NCI-H748 treated with DMSO at 0.1 percent for 48 hours (cell line): ENCODE results near the gene CNGA3.
A peak's percentile ranks its signal among the peaks of the same experiment; 100 is the strongest.

Source experiments
- DNase-seq: peaks from one replicate; lab custom pipeline; 2025; lab: John Stamatoyannopoulos, UW

Gene CNGA3

GRCh38 chr2:98377544-98377943, 31.3 kb downstream of the CNGA3 start:
- no peak for DNase-seq

GRCh38 chr2:98378196-98378595, 31.9 kb downstream of the CNGA3 start:
- no peak for DNase-seq

- no peak for DNase-seq
These were observed 32.6 kb downstream of the CNGA3 start for GRCh38 chr2:98378901-98379300.

GRCh38 chr2:98379311-98380202, 33.3 kb downstream of the CNGA3 start:
- DNase-seq = no peak

GRCh38 chr2:98380203-98380535, 33.9 kb downstream of the CNGA3 start:
- DNase-seq = no peak

GRCh38 chr2:98381494-98381893, 35.2 kb downstream of the CNGA3 start:
- no peak for DNase-seq

- no peak for DNase-seq
These were observed 35.8 kb downstream of the CNGA3 start for GRCh38 chr2:98382086-98382485.

- no peak for DNase-seq
These were observed 36.5 kb downstream of the CNGA3 start for GRCh38 chr2:98382739-98383138.

- DNase-seq = no peak
These were observed 36.9 kb downstream of the CNGA3 start for GRCh38 chr2:98383166-98383565.

- peak; percentile 36 for DNase-seq
These were observed 38.9 kb downstream of the CNGA3 start for GRCh38 chr2:98385050-98385699.

- DNase-seq = no peak
These were observed 41.2 kb downstream of the CNGA3 start for GRCh38 chr2:98387478-98387877.

- no peak for DNase-seq
These were observed 41.8 kb downstream of the CNGA3 start for GRCh38 chr2:98388081-98388480.

GRCh38 chr2:98388601-98389250, 42.5 kb downstream of the CNGA3 start:
- DNase-seq = no peak

GRCh38 chr2:98389251-98389605, 43.0 kb downstream of the CNGA3 start:
- DNase-seq = no peak

- DNase-seq = no peak
These were observed 44.6 kb downstream of the CNGA3 start for GRCh38 chr2:98390571-98391476.

- no peak for DNase-seq
These were observed 45.5 kb downstream of the CNGA3 start for GRCh38 chr2:98391581-98392270.

GRCh38 chr2:98393354-98393753, 47.1 kb downstream of the CNGA3 start:
- no peak for DNase-seq

- DNase-seq = no peak
These were observed 48.4 kb downstream of the CNGA3 start for GRCh38 chr2:98394595-98395153.

GRCh38 chr2:98395977-98396376, 49.7 kb downstream of the CNGA3 start:
- no peak for DNase-seq

- DNase-seq = no peak
These were observed 50.6 kb downstream of the CNGA3 start for GRCh38 chr2:98396745-98397355.

- DNase-seq = no peak
These were observed 52.9 kb downstream of the CNGA3 start for GRCh38 chr2:98399140-98399539.
